ENCODE data around the gene APLNR.

The APLNR gene

DNA sequence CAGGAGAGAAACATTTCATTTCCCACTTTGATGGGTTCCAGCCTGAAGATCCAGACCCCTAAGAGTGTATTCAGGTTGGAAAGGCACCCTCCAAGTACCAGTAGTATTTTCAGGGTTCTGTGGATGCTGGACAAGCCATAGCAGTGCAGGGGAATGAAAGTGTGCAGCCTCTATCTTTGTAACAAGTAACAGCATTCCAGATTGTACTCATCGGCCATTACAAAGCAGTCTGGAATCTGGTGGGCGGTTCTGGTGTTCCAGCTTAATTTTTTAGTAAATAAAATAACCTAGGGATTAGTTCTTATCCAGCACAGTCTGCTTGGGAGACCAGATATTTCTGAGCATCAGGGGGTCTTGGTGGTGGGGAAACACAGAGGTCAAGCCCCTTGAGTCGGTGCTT is 22.6 kb downstream of the APLNR start:
- DNase-seq, result no peak

DNA sequence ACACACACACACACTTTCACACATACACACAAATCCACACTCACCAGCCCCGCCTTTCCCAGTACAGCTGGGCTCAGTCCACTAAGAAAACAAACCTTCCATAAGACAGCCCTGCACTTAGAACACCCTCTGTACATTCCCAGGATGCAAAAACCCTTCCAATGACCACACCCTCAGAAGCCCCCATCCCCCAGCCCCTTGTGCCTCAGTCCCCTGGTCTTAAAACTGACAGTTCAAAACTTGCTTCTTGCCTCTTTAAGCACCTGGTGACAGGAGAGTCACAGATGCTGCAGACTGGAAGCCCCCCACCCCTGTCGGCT is 23.0 kb downstream of the APLNR start:
- DNase-seq, result no peak

DNA sequence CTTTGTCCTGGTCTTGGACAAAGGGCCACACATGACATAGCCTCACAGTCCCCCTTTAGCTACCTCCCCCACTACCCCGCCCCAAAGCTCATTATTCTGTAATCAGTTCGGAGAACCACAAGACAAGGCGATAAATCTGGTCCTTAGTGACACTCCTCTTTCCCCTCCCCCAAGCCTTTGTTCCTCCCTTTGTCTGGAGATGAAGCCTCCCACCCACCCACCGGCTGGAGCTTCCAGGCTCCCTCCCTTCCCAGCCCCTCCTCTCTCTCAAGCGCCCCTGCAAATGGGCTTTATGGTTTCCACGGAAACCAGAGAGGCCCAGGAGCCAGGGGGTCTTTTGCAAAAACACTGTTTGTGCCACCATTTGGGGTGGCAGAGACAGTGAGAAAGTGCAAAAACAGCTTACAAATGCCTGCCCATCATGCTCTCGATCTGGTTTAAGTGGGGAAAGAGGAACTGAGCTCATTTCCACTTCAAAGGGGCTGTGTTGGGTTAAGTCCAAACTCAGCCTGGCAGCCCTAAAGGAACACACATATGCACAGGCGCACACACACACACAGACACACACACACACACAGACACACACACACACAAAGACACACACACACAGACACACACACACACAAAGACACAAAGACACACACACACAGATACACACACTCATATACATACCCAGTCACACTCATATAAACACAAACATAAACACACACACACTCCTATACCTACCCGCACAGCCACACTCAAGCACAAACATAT is 23.5 kb downstream of the APLNR start:
- DNase-seq, result peak; percentile 98

DNA sequence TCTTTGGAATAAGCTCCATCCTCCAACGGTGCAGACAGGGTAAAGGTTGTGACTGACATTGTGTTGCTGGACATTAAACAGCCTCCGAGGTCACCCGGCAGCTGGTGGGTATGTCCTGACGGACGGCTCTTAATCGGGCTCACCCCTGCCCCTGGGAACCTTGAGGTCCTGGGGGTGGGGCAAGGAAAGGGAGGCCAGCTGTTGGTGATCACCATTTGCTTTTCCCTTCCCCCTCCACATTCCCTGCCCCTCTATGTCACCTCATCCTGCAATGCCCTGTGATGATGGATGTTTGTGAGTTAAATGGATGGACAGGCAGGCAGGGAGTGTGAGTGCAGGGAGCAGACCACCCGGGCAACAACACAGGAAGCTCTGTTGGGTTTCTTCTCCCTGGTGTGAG is 26.3 kb downstream of the APLNR start:
- peak; percentile 71 for DNase-seq

DNA sequence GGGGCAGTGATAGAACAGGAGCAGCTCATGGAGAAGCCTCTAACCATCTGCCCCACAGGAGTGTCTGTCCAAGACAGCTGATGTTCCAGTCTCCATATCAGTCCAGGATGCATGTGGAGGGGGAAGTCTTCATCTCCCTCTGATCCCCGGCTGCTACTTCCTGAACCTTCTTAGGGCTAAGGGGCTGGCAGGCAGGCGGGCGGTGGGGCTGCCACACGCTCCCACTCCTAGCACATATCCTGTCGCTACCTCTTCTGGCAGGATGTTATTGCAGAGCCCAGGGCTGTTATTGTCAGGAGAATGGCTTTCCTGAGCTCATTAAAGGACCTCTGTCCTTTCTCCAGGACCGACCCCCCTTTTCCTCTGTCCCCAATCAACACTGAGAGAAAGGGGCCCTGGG is 29.9 kb downstream of the APLNR start:
- DNase-seq, result no peak

DNA sequence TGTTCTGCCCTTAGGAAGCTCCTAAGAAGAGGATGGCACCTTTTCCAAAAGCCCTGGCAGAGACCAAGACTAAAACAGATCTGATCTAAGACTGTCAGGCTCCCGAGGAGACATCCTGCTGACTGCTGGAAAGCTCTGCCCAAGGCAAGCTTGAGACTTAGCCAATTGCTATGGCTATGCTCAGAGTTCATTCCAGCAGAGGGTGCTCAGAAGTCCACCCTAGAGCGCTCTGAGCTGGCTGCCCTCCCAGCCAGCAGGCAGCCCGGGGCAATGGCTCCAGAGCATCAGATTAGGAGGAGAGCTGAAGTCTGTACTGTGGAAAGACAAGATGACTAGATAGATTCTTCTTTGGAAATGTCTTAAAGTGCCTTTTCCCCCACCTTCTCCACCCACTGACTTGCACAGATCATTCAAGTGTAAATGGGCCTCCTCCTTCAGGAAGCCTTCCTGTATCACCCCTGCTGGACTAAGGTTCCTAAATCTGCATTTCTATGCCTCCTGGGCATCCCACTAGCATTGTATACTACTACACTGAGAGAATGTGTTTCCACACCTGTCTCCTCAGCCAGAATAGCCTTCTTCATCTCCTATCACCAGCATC is 31.9 kb downstream of the APLNR start:
- DNase-seq, result no peak

DNA sequence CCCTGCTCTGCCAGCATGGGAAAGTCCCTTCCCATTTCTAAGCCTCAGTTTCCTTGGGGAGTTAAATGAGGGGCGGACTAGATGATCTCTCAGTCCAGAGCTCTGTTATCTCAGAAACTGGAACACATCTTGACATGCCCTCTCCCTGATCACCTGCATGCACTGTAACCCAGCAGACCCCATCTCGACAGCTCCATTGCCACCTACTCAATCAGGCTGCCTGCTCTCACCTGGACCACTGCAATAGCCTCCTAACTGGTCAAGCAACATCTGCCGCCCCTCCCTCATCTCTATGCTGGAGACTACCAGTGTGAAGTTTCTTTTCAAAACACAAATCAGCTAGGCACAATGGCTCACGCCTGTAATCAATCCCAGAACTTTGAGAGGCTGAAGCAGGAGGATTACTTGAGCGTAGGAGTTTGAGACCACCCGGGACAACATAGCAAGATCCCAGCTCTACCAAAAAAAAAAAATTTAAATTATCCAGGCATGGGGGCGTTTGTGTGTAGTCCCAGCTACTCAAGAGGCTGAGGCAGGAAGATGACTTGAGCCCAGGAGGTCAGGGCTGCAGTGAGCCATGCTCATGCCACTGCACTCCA is 33.1 kb downstream of the APLNR start:
- DNase-seq, result no peak

DNA sequence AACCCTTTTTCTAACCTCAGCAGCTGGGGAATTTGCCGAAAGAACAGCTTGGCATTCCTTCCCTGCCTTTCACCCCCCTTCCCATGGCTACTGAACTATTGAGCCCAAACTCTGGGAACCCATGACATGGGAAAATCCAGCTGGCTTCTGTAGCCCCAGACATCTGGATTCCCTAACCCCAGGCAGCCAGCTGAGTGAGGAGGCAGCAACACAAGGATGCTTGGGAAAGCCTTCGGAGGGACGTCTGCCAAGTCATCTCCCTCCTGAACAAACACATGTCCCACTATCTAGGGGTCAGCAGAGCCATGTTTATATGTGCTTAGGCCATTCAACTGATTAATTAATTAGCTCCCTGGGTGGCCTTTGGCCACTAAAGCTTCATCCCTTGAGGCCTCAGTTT is 33.7 kb downstream of the APLNR start:
- DNase-seq, result peak; percentile 63

DNA sequence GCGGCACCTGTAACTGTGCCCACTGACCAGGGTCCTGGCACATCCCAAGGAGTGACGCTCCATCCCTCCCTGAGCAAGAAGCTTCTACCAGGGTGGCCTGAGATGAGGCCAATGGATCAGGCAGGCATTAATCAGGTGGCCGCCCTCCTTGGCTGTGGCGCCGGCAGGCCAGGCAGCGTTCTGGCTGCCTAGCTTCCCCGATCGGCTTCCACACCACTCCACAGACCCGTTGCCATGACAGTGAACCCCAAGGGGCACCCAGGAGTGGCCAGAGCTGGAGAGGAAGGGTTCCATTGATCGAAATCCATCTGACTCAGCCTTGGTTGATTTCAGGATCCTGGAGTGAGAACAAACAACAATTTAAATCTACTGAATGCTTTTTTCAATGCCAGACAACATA is 34.8 kb downstream of the APLNR start:
- peak; percentile 72 for DNase-seq

DNA sequence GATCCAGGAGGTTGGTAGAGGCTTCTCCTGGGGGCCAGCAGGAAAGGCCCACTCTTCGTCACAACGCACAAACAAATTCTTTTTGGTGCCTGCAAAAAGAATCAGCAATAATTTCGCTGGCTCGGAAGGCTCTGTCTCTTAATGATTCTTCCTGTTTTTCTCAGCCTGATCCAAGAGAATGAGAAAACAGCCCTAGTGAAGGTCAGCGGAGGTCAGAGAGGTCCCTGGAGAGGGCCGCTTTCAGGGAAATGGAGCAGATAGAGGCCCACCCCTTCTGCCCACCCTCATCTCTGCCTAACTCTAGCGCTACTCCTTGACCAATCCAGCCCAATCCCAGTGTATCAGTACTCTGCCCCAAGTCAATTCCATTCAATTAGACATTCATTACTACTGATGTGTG is 36.1 kb downstream of the APLNR start:
- peak; percentile 37 for DNase-seq

DNA sequence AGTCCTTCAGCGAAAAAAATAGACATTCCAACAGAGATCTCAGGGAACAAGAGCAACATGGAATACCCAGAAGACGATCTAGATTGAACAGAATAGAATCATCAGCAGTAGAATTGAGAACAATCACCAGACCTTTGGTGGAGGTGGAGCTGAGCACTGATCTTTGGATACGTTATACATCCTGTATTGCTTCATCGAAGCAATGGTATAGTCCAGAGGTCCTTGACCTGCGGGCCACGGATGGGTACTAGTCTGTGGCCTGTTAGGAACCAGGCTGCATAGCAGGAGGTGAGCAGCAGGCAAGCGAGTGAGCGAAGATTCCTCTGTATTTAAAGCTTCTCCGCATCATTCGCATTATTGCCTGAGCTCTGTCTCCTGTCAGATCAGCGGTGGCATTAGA is 37.7 kb downstream of the APLNR start:
- no peak for DNase-seq

DNA sequence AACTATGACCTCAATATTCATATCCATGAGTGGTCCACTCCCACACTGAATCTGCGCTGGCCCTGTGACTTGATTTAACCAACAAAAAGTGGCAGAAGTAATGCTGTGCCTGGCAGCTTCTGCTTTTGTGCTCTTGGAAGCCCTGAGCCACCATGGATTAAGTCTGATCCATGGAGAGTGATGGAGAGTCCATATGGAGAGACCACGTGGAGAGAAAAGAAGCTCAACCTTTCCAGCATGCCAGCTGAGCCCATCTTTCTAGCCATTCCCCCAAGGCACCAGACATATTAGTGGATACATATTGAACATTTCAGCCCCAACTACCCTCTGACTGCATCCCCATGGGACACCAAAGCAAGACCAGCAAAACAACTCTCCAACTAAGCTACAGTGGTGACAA is 39.3 kb downstream of the APLNR start:
- DNase-seq, result peak; percentile 66

DNA sequence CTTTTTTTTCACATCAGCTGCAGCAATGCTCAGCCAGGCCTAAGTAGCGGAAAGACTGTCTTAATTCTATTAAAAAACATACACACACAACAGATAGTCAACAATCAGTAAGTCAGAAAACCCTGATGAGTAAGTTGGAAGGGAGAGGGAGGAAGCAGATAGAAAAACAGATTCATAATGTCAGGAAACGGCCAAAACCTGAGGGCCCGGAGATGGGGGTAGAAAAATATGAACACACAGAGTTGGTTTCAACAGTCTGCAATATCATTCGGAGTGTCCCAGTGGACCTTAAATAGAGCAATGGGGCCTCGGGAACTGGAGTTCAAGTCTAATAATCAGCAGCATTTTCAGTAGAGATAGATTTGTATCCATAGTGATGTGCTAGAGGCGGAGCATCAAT is 40.5 kb downstream of the APLNR start:
- DNase-seq, result no peak

DNA sequence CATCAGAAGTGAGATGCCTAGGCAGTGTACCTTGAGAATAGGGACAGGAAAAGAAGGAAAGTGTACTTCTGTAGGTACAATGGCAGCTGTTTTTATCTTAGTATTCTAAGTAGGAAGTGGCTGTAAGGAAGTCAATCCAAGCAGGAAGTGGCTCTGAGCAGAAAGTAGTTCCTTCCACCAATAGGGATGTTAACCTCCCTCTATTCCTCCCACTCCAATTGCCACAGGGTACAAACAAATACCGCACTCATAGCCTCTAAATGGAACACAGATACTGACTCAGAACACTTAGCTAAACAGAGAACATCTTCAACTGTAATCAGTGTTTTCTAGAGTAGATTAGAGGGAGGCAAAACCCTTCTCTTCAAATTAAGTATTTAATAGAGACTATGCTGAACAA is 44.7 kb downstream of the APLNR start:
- DNase-seq, result no peak

DNA sequence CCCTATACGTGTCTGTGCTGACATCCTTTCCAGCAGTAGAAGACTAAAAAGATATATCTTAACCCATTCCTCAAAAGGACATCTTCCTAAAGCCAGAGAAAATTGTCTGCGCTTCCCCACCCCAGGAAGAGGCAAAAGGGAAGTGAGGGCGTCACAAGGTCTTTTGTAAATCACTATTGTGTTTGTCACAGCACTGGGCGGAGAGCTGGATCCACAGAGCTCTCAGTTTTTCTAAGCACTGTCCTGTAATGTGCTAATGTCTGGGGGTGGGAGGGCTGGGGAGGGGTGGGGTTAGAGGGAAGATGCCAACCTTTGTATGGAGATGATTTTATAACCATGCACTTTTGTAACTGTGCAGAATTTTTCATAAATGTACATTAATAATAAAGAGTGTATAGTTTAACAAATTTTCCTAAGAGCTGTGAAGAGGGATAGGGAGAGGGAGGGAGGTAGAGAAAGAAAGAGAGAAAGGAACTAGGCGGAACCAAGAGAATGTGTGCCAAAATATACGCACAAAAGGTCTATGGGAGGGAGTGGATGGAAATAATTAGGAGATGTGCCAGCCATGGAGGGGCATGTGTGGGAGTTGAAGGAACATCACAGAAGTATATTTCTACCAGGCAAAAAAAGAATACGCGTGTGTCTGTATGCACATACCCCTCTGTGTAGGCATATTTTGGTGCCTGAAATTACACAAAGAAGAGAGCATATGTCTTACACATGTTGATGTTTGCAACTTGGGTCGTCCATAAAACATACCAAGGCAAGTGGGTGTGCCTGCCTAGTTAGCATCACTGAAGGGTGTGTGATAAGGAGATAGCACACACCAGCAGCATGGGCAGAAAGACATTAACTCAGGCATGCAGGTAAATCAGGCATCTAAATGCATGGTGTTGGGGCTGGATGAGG is 45.5 kb downstream of the APLNR start:
- DNase-seq, result no peak

DNA sequence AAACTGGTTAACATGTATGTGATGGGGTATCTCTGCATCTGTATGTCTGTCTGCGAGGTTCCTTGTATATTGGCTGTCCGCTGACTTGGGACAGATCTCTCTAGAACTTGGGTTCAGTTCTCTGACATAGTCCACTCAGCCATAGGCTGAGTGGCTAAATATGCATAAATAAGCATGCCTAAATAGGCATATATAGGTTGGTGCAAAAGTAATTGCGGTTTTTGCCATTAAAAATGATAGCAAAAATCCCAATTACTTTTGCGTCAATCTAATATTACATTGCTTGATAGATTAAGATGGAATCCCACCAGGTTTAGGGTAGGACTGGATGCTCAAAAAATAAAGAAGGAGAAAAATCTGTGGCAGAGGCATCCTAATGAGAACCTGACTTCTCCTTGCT is 46.5 kb downstream of the APLNR start:
- DNase-seq, result no peak

Measured in eye (tissue), 1 donor.